GM23338 (cell line): ENCODE data around the gene ERC2. TPM values are rescaled to one million over a fixed set of nuclear protein-coding genes. Genes with fewer than 3 reads are reported as not detected.

Experiments used
- ATAC-seq: fragments of 200-7000 bp; cut with Tn5 transposase; 3 replicates; pipeline ENCODE4 v1.9.1; 2020
- DNase-seq: peaks from one replicate; pipeline ENCODE4 v3.0.0-alpha.2; 2015; ENCODE audit warnings: low spot score
- H2AFZ ChIP-seq: fragments of 200-600 bp; sonication (generic); 2 replicates; pipeline ENCODE4 v1.8.0; 2016; ENCODE audit warnings: antibody characterized with exemption, mild to moderate bottlenecking, moderate library complexity
- H3F3A ChIP-seq: fragments of 200-600 bp; sonication (generic); replicated peaks from 2 replicates; pipeline ENCODE4 v1.8.0; 2017; ENCODE audit warnings: antibody characterized with exemption, mixed run types, low read depth
- H3K27ac ChIP-seq: fragments of 200-600 bp; sonication (generic); 2 replicates; pipeline ENCODE4 v1.6.1; 2016; ENCODE audit warnings: low read depth
- H3K27me3 ChIP-seq: fragments of 200-600 bp; sonication (generic); 2 replicates; pipeline ENCODE4 v1.8.0; 2016; ENCODE audit warnings: mild to moderate bottlenecking, mixed run types, moderate library complexity; ENCODE audit not compliant: insufficient read depth
- H3K36me3 ChIP-seq: fragments of 200-600 bp; sonication (generic); 2 replicates; pipeline ENCODE4 v1.8.0; 2016; ENCODE audit warnings: mild to moderate bottlenecking; ENCODE audit not compliant: insufficient read depth
- H3K4me1 ChIP-seq: fragments of 200-600 bp; sonication (generic); 2 replicates; pipeline ENCODE4 v1.8.0; 2016; ENCODE audit warnings: mild to moderate bottlenecking, moderate library complexity; ENCODE audit not compliant: insufficient read depth
- H3K4me2 ChIP-seq: fragments of 200-600 bp; sonication (generic); 2 replicates; pipeline ENCODE4 v1.7.1; 2017; ENCODE audit warnings: mixed run types
- H3K4me3 ChIP-seq: fragments of 200-600 bp; sonication (generic); 2 replicates; pipeline ENCODE4 v1.6.1; 2016; ENCODE audit warnings: mixed run types
- H3K79me2 ChIP-seq: fragments of 200-600 bp; sonication (generic); replicated peaks from 2 replicates; pipeline ENCODE4 v1.8.0; 2017; ENCODE audit warnings: mild to moderate bottlenecking; ENCODE audit not compliant: insufficient read depth
- H3K9me2 ChIP-seq: fragments of 200-600 bp; sonication (generic); 2 replicates; pipeline ENCODE4 v1.8.0; 2017; ENCODE audit not compliant: insufficient read depth
- H4K20me1 ChIP-seq: fragments of 200-600 bp; sonication (generic); replicated peaks from 2 replicates; pipeline ENCODE4 v1.8.0; 2017; ENCODE audit warnings: mild to moderate bottlenecking; ENCODE audit not compliant: insufficient read depth
- H3K27ac Mint-ChIP-seq: 2 replicates; pipeline ENCODE4 v1.8.0; 2020; ENCODE audit warnings: inconsistent platforms, mild to moderate bottlenecking, moderate library complexity, mixed read lengths
- H3K27me3 Mint-ChIP-seq: 3 replicates; pipeline ENCODE4 v1.8.0; 2022; ENCODE audit warnings: low read depth, mild to moderate bottlenecking, moderate library complexity, mixed read lengths, inconsistent platforms; ENCODE audit not compliant: insufficient read depth, poor library complexity
- H3K36me3 Mint-ChIP-seq: 3 replicates; pipeline ENCODE4 v1.8.0; 2021; ENCODE audit warnings: low read depth, mild to moderate bottlenecking, inconsistent platforms, moderate library complexity, mixed read lengths
- H3K4me1 Mint-ChIP-seq: 3 replicates; pipeline ENCODE4 v1.8.0; 2020; ENCODE audit warnings: mild to moderate bottlenecking, inconsistent platforms, mixed read lengths
- H3K4me3 Mint-ChIP-seq: 3 replicates; pipeline ENCODE4 v1.8.0; 2021; ENCODE audit warnings: moderate library complexity, mild to moderate bottlenecking, inconsistent platforms, mixed read lengths
- H3K9me3 Mint-ChIP-seq: 3 replicates; pipeline ENCODE4 v1.8.0; 2020; ENCODE audit warnings: moderate library complexity, mild to moderate bottlenecking, inconsistent platforms, mixed read lengths
- CREB1 ChIP-seq: fragments of 250-450 bp; sonication (Bioruptor Pico); IDR thresholded peaks from 2 replicates; pipeline ENCODE4 v1.5.0; 2020; ENCODE audit warnings: low read depth, mild to moderate bottlenecking, moderate library complexity
- CTCF ChIP-seq, 2 experiments: fragments of 200-600 bp in 1 of 2; sonication (generic) in 1 of 2; conservative IDR thresholded peaks; 2 replicates each; pipeline versions ENCODE4 v1.5.1 to v1.6.1; 2016 to 2017; ENCODE audit warnings: antibody characterized with exemption in 2 of 2, low read depth in 2 of 2, mild to moderate bottlenecking in 2 of 2, moderate library complexity in 1 of 2
- ETS1 ChIP-seq: IDR thresholded peaks from 2 replicates; pipeline ENCODE4 v1.6.1; 2016; ENCODE audit warnings: antibody characterized with exemption
- EZH2 ChIP-seq: fragments of 200-600 bp; sonication (generic); IDR thresholded peaks from one replicate; pipeline ENCODE4 v1.8.0; 2017; ENCODE audit warnings: antibody characterized with exemption, mild to moderate bottlenecking, low read depth; ENCODE audit not compliant: unreplicated experiment
- EZH2phosphoT487 ChIP-seq: fragments of 200-600 bp; sonication (generic); IDR thresholded peaks from one replicate; pipeline ENCODE4 v1.8.1; 2018; ENCODE audit warnings: antibody characterized with exemption; ENCODE audit not compliant: unreplicated experiment
- JUNB ChIP-seq: IDR thresholded peaks from one replicate; pipeline ENCODE4 v1.6.1; 2016; ENCODE audit warnings: antibody characterized with exemption; ENCODE audit not compliant: unreplicated experiment
- NANOG ChIP-seq: IDR thresholded peaks from 2 replicates; pipeline ENCODE4 v1.6.1; 2016; ENCODE audit warnings: antibody characterized with exemption, borderline replicate concordance
- POLR2AphosphoS5 ChIP-seq: IDR thresholded peaks from 2 replicates; pipeline ENCODE4 v1.6.1; 2016; ENCODE audit warnings: antibody characterized with exemption, low read depth
- REST ChIP-seq: IDR thresholded peaks from one replicate; pipeline ENCODE4 v1.6.1; 2018; ENCODE audit warnings: antibody characterized with exemption; ENCODE audit not compliant: unreplicated experiment
- ZNF331 ChIP-seq: fragments of 250-450 bp; sonication (Bioruptor Pico); IDR thresholded peaks from 2 replicates; pipeline ENCODE4 v1.5.0; 2020; ENCODE audit warnings: low read depth, mild to moderate bottlenecking, moderate library complexity
- ZNF462 ChIP-seq: fragments of 250-450 bp; sonication (Bioruptor Pico); IDR thresholded peaks from 2 replicates; pipeline ENCODE4 v1.5.0; 2020; ENCODE audit warnings: mild to moderate bottlenecking, moderate library complexity
- polyA plus RNA-seq: library from polyadenylated mRNA; unstranded; fragments of >200 nt; fragmentation: Nextera tagmentation; extraction: Ambion mirVana; gene quantifications from 2 replicates; pipeline ENCODE4 v1.2.1, GENCODE V29; 2016
- total RNA-seq: library from RNA; depleted of rRNA; stranded (reverse); fragments of >200 nt; shearing (Covaris generic); gene quantifications from 2 replicates; pipeline ENCODE4 v1.2.3, GENCODE V29; 2014

ERC2 gene
- total and polyA plus RNA-seq, 2 experiments from 2014 or later = 11.8 to 13.7 TPM

- H3F3A ChIP-seq = 0 out of 2 replicates have a peak, but pooled peaks cover 3% of the 10 kb centered on the region
- TF ChIP-seq EZH2phosphoT487 (no peak), ZNF462 (CRISPR knock-in tag) (no peak), POLR2AphosphoS5 (no peak), JUNB (no peak), EZH2 (no peak), CTCF (conservative IDR thresholded peaks at IDR 0.05; ENCODE audit: low read depth in 2 of 2) (no peak), ZNF331 (CRISPR knock-in tag) (no peak), CREB1 (CRISPR knock-in tag) (no peak), ETS1 (no peak), REST (no peak), NANOG (no peak)
- Mint-ChIP-seq H3K9me3 (peaks cover 7% of the 10 kb centered on the region; the same call in 2 of the 3 replicates), H3K27me3 (peaks cover 5% of the 10 kb centered on the region), H3K27ac (peak overlapping the region; percentile 29; the same call in 1 of the 2 replicates), H3K4me1 (peaks cover 36% of the 10 kb centered on the region), H3K4me3 (no peak overlapping the region; the same call in 2 of the 3 replicates), H3K36me3 (peaks cover 11% of the 10 kb centered on the region)
- H3K36me3 ChIP-seq = no peaks in the 10 kb centered on the region
- peaks cover 4% of the 10 kb centered on the region; the same call in 1 of the 2 replicates for H3K9me2 ChIP-seq
- H3K4me2 ChIP-seq = peak overlapping the region; percentile 55
- ATAC-seq (peak; percentile 78), DNase-seq (peak; percentile 68)
- peak overlapping the region; percentile 58; the same call in 1 of the 2 replicates for H2AFZ ChIP-seq
- H3K4me3 ChIP-seq = no peak overlapping the region
- peaks cover 35% of the 10 kb centered on the region for H3K4me1 ChIP-seq
- H3K79me2 ChIP-seq = no peaks in the 10 kb centered on the region
- H3K27me3 ChIP-seq = no peaks in the 10 kb centered on the region
- peak overlapping the region; percentile 89 for H3K27ac ChIP-seq
- no peaks in the 10 kb centered on the region for H4K20me1 ChIP-seq
Measured at GRCh38 chr3:55554634-55555425, 913.4 kb downstream of the ERC2 start.
